ENCODE results near the gene MTR.
A peak's percentile ranks its signal among the peaks of the same experiment; 100 is the strongest.

MTR gene

GRCh38 chr1:236757640-236758039 is 37.5 kb upstream of the MTR start:
- Histone ChIP-seq H3K4me1 (ENCODE audit: control insufficient read depth, insufficient read depth, low read length, unreplicated experiment) (no peaks in the 10 kb centered on the region), H3K27ac (ENCODE audit: low read depth, low read length) (no peak overlapping the region), H3K4me3 (ENCODE audit: low read depth, low read length) (no peak overlapping the region), H3K79me2 (ENCODE audit: control insufficient read depth, insufficient read depth, low read length, unreplicated experiment) (no peaks in the 10 kb centered on the region), H3K36me3 (ENCODE audit: insufficient read depth, low read length) (no peaks in the 10 kb centered on the region), H2AFZ (ENCODE audit: low read length, unreplicated experiment) (no peak overlapping the region), H3K27me3 (ENCODE audit: insufficient read depth, low read length) (no peaks in the 10 kb centered on the region)

- Histone ChIP-seq H3K27ac (ENCODE audit: low read depth, low read length) (no peak overlapping the region), H2AFZ (ENCODE audit: low read length, unreplicated experiment) (peak overlapping the region; percentile 67), H3K36me3 (ENCODE audit: insufficient read depth, low read length) (no peaks in the 10 kb centered on the region), H3K79me2 (ENCODE audit: control insufficient read depth, insufficient read depth, low read length, unreplicated experiment) (no peaks in the 10 kb centered on the region), H3K27me3 (ENCODE audit: insufficient read depth, low read length) (no peaks in the 10 kb centered on the region), H3K4me3 (ENCODE audit: low read depth, low read length) (0 out of 2 replicates have a peak overlapping the region, but pooled peaks have one; percentile 13), H3K4me1 (ENCODE audit: control insufficient read depth, insufficient read depth, low read length, unreplicated experiment) (no peaks in the 10 kb centered on the region)
Observed at GRCh38 chr1:236759252-236759859, 35.7 kb upstream of the MTR start.

GRCh38 chr1:236760480-236760879 is 34.6 kb upstream of the MTR start:
- Histone ChIP-seq H3K4me3 (ENCODE audit: low read depth, low read length) (no peak overlapping the region), H2AFZ (ENCODE audit: low read length, unreplicated experiment) (no peak overlapping the region), H3K27me3 (ENCODE audit: insufficient read depth, low read length) (no peaks in the 10 kb centered on the region)

GRCh38 chr1:236760986-236761385 is 34.1 kb upstream of the MTR start:
- Histone ChIP-seq H3K36me3 (ENCODE audit: insufficient read depth, low read length) (no peaks in the 10 kb centered on the region), H3K27ac (ENCODE audit: low read depth, low read length) (no peak overlapping the region), H3K4me3 (ENCODE audit: low read depth, low read length) (no peak overlapping the region), H3K79me2 (ENCODE audit: control insufficient read depth, insufficient read depth, low read length, unreplicated experiment) (no peaks in the 10 kb centered on the region), H3K4me1 (ENCODE audit: control insufficient read depth, insufficient read depth, low read length, unreplicated experiment) (no peaks in the 10 kb centered on the region), H3K27me3 (ENCODE audit: insufficient read depth, low read length) (no peaks in the 10 kb centered on the region), H2AFZ (ENCODE audit: low read length, unreplicated experiment) (no peak overlapping the region)

More at GRCh38 chr1:236760480-236760879, 34.6 kb upstream of the MTR start:
- H3K4me1 ChIP-seq (ENCODE audit: control insufficient read depth, insufficient read depth, low read length, unreplicated experiment), result no peaks in the 10 kb centered on the region
- H3K79me2 ChIP-seq (ENCODE audit: control insufficient read depth, insufficient read depth, low read length, unreplicated experiment), result no peaks in the 10 kb centered on the region
- H3K36me3 ChIP-seq (ENCODE audit: insufficient read depth, low read length), result no peaks in the 10 kb centered on the region
- H3K27ac ChIP-seq (ENCODE audit: low read depth, low read length), result no peak overlapping the region

- Histone ChIP-seq H3K4me3 (ENCODE audit: low read depth, low read length) (no peak overlapping the region), H3K36me3 (ENCODE audit: insufficient read depth, low read length) (no peaks in the 10 kb centered on the region), H3K4me1 (ENCODE audit: control insufficient read depth, insufficient read depth, low read length, unreplicated experiment) (no peaks in the 10 kb centered on the region), H3K27ac (ENCODE audit: low read depth, low read length) (no peak overlapping the region), H3K27me3 (ENCODE audit: insufficient read depth, low read length) (no peaks in the 10 kb centered on the region), H3K79me2 (ENCODE audit: control insufficient read depth, insufficient read depth, low read length, unreplicated experiment) (no peaks in the 10 kb centered on the region), H2AFZ (ENCODE audit: low read length, unreplicated experiment) (no peak overlapping the region)
Observed at GRCh38 chr1:236761397-236762132, 33.5 kb upstream of the MTR start.

GRCh38 chr1:236762410-236762809 is 32.7 kb upstream of the MTR start:
- Histone ChIP-seq H2AFZ (ENCODE audit: low read length, unreplicated experiment) (no peak overlapping the region), H3K36me3 (ENCODE audit: insufficient read depth, low read length) (no peaks in the 10 kb centered on the region), H3K27me3 (ENCODE audit: insufficient read depth, low read length) (no peaks in the 10 kb centered on the region), H3K27ac (ENCODE audit: low read depth, low read length) (no peak overlapping the region), H3K79me2 (ENCODE audit: control insufficient read depth, insufficient read depth, low read length, unreplicated experiment) (no peaks in the 10 kb centered on the region), H3K4me3 (ENCODE audit: low read depth, low read length) (no peak overlapping the region), H3K4me1 (ENCODE audit: control insufficient read depth, insufficient read depth, low read length, unreplicated experiment) (no peaks in the 10 kb centered on the region)

- Histone ChIP-seq H3K27ac (ENCODE audit: low read depth, low read length) (no peak overlapping the region), H2AFZ (ENCODE audit: low read length, unreplicated experiment) (no peak overlapping the region), H3K27me3 (ENCODE audit: insufficient read depth, low read length) (no peaks in the 10 kb centered on the region), H3K4me1 (ENCODE audit: control insufficient read depth, insufficient read depth, low read length, unreplicated experiment) (no peaks in the 10 kb centered on the region), H3K79me2 (ENCODE audit: control insufficient read depth, insufficient read depth, low read length, unreplicated experiment) (no peaks in the 10 kb centered on the region), H3K36me3 (ENCODE audit: insufficient read depth, low read length) (no peaks in the 10 kb centered on the region), H3K4me3 (ENCODE audit: low read depth, low read length) (no peak overlapping the region)
Observed at GRCh38 chr1:236765831-236766230, 29.3 kb upstream of the MTR start.

- Histone ChIP-seq H3K79me2 (ENCODE audit: control insufficient read depth, insufficient read depth, low read length, unreplicated experiment) (no peaks in the 10 kb centered on the region), H3K27ac (ENCODE audit: low read depth, low read length) (no peak overlapping the region), H3K27me3 (ENCODE audit: insufficient read depth, low read length) (no peaks in the 10 kb centered on the region), H3K4me1 (ENCODE audit: control insufficient read depth, insufficient read depth, low read length, unreplicated experiment) (no peaks in the 10 kb centered on the region), H3K36me3 (ENCODE audit: insufficient read depth, low read length) (no peaks in the 10 kb centered on the region), H2AFZ (ENCODE audit: low read length, unreplicated experiment) (no peak overlapping the region), H3K4me3 (ENCODE audit: low read depth, low read length) (no peak overlapping the region)
Observed at GRCh38 chr1:236766506-236766905, 28.6 kb upstream of the MTR start.

GRCh38 chr1:236767276-236767675 is 27.8 kb upstream of the MTR start:
- H3K27ac ChIP-seq (ENCODE audit: low read depth, low read length), result no peak overlapping the region
- H3K4me3 ChIP-seq (ENCODE audit: low read depth, low read length), result no peak overlapping the region
- no peaks in the 10 kb centered on the region for H3K36me3 ChIP-seq (ENCODE audit: insufficient read depth, low read length)
- no peaks in the 10 kb centered on the region for H3K4me1 ChIP-seq (ENCODE audit: control insufficient read depth, insufficient read depth, low read length, unreplicated experiment)
- no peak overlapping the region for H2AFZ ChIP-seq (ENCODE audit: low read length, unreplicated experiment)
- H3K79me2 ChIP-seq (ENCODE audit: control insufficient read depth, insufficient read depth, low read length, unreplicated experiment), result no peaks in the 10 kb centered on the region
- no peaks in the 10 kb centered on the region for H3K27me3 ChIP-seq (ENCODE audit: insufficient read depth, low read length)

- no peak overlapping the region for H2AFZ ChIP-seq (ENCODE audit: low read length, unreplicated experiment)
- H3K4me1 ChIP-seq (ENCODE audit: control insufficient read depth, insufficient read depth, low read length, unreplicated experiment), result no peaks in the 10 kb centered on the region
- H3K27ac ChIP-seq (ENCODE audit: low read depth, low read length), result no peak overlapping the region
- H3K36me3 ChIP-seq (ENCODE audit: insufficient read depth, low read length), result no peaks in the 10 kb centered on the region
- no peak overlapping the region for H3K4me3 ChIP-seq (ENCODE audit: low read depth, low read length)
- no peaks in the 10 kb centered on the region for H3K27me3 ChIP-seq (ENCODE audit: insufficient read depth, low read length)
- H3K79me2 ChIP-seq (ENCODE audit: control insufficient read depth, insufficient read depth, low read length, unreplicated experiment), result no peaks in the 10 kb centered on the region
Observed at GRCh38 chr1:236768601-236769000, 26.5 kb upstream of the MTR start.

- no peaks in the 10 kb centered on the region for H3K79me2 ChIP-seq (ENCODE audit: control insufficient read depth, insufficient read depth, low read length, unreplicated experiment)
- H3K36me3 ChIP-seq (ENCODE audit: insufficient read depth, low read length), result no peaks in the 10 kb centered on the region
- H3K27me3 ChIP-seq (ENCODE audit: insufficient read depth, low read length), result peaks cover 13% of the 10 kb centered on the region; the same call in 1 of the 2 replicates
- no peaks in the 10 kb centered on the region for H3K4me1 ChIP-seq (ENCODE audit: control insufficient read depth, insufficient read depth, low read length, unreplicated experiment)
- no peak overlapping the region for H3K27ac ChIP-seq (ENCODE audit: low read depth, low read length)
- no peak overlapping the region for H2AFZ ChIP-seq (ENCODE audit: low read length, unreplicated experiment)
- H3K4me3 ChIP-seq (ENCODE audit: low read depth, low read length), result no peak overlapping the region
Observed at GRCh38 chr1:236773919-236774318, 21.2 kb upstream of the MTR start.
